HepG2 (cell line): Measurements from ENCODE around the gene RRAD.

ENCODE experiments used
- ATF2 ChIP-seq: sonication (generic); formaldehyde crosslinking; IDR thresholded peaks from 2 replicates; pipeline ENCODE4 v1.4.0; 2020; ENCODE audit warnings: missing genetic modification reagents
- GABPB1 ChIP-seq: IDR thresholded peaks from 2 replicates; pipeline ENCODE4 v1.6.1; 2016; ENCODE audit warnings: mild to moderate bottlenecking, missing genetic modification reagents, moderate library complexity, missing compliant biosample characterization
- RBM22 ChIP-seq: fragments of 200-400 bp; formaldehyde crosslinking; optimal IDR thresholded peaks from 2 replicates; pipeline ENCODE3; 2017; ENCODE audit warnings: mild to moderate bottlenecking, low read length, moderate library complexity
- ZBTB49 ChIP-seq: sonication (generic); formaldehyde crosslinking; IDR thresholded peaks from 2 replicates; pipeline ENCODE4 v1.4.0; 2020; ENCODE audit warnings: missing genetic modification reagents, borderline replicate concordance
- ZNF605 ChIP-seq: sonication (generic); formaldehyde crosslinking; IDR thresholded peaks from 2 replicates; pipeline ENCODE4 v1.8.0; 2022; ENCODE audit warnings: mild to moderate bottlenecking, missing genetic modification reagents
- TF ChIP-seq, protein P1 (sequence below): sonication (generic); formaldehyde crosslinking; IDR thresholded peaks from 2 replicates; pipeline ENCODE4 v1.8.0; 2022; ENCODE audit warnings: mild to moderate bottlenecking, missing genetic modification reagents; ENCODE audit not compliant: insufficient replicate concordance

- TF ChIP-seq GABPB1 (CRISPR knock-in tag), result no peak
- TF ChIP-seq, protein P1, sequence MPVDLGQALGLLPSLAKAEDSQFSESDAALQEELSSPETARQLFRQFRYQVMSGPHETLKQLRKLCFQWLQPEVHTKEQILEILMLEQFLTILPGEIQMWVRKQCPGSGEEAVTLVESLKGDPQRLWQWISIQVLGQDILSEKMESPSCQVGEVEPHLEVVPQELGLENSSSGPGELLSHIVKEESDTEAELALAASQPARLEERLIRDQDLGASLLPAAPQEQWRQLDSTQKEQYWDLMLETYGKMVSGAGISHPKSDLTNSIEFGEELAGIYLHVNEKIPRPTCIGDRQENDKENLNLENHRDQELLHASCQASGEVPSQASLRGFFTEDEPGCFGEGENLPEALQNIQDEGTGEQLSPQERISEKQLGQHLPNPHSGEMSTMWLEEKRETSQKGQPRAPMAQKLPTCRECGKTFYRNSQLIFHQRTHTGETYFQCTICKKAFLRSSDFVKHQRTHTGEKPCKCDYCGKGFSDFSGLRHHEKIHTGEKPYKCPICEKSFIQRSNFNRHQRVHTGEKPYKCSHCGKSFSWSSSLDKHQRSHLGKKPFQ (CRISPR knock-in tag), result no peak
- TF ChIP-seq ATF2 (CRISPR knock-in tag), result no peak
- no peak for TF ChIP-seq RBM22
- TF ChIP-seq ZNF605, result no peak
- no peak for TF ChIP-seq ZBTB49 (CRISPR knock-in tag)
Observed at GRCh38 chr16:66923866-66924265, 1.5 kb downstream of the RRAD start.
